ENCODE data around the gene BTG4.

GRCh38 chr11:111521135-111521534 is 8.9 kb upstream of the BTG4 start:
- TF ChIP-seq CTCF (IDR thresholded peaks at IDR 0.05; ENCODE audit: extremely low read depth in 1 of 2, insufficient read depth in 1 of 2, low read depth in 1 of 2, low read length in 2 of 2) (no peak), POLR2A (IDR thresholded peaks at IDR 0.05; ENCODE audit: low read depth, low read length) (no peak), EZH2 (IDR thresholded peaks at IDR 0.05; ENCODE audit: borderline replicate concordance, low read depth, low read length, severe bottlenecking) (no peak), MAX (IDR thresholded peaks at IDR 0.05; ENCODE audit: insufficient read depth, insufficient read length) (no peak), MYC (IDR thresholded peaks at IDR 0.05; ENCODE audit: low read depth, low read length) (no peak), POLR2AphosphoS5 (IDR thresholded peaks at IDR 0.05; ENCODE audit: insufficient read depth, low read depth, low read length) (no peak), FOS (IDR thresholded peaks at IDR 0.05; ENCODE audit: borderline replicate concordance, insufficient read depth, low read length) (no peak), JUN (IDR thresholded peaks at IDR 0.05; ENCODE audit: borderline replicate concordance, insufficient read depth, insufficient read length, low read depth) (no peak), GATA2 (IDR thresholded peaks at IDR 0.05; ENCODE audit: insufficient read depth, insufficient read length, low read depth, low read length) (no peak)
